Measurements from ENCODE around the gene TIRAP.

TIRAP gene

GRCh38 chr11:126337474-126338241, 54.8 kb downstream of the TIRAP start:
- Histone ChIP-seq H3K9me3 (ENCODE audit: control insufficient read depth, low read depth, low read length) (no peaks in the 10 kb centered on the region), H3K4me3 (ENCODE audit: low read length) (no peak overlapping the region), H3K4me1 (ENCODE audit: control insufficient read depth, low read depth, low read length) (peaks cover 11% of the 10 kb centered on the region), H3K27ac (ENCODE audit: low read length) (no peak overlapping the region), H3K36me3 (ENCODE audit: control insufficient read depth, low read depth, low read length) (peaks cover 3% of the 10 kb centered on the region), H3K27me3 (ENCODE audit: control insufficient read depth, insufficient read depth, low read length) (no peaks in the 10 kb centered on the region), H3K9ac (ENCODE audit: low read length) (no peak overlapping the region)

DNA sequence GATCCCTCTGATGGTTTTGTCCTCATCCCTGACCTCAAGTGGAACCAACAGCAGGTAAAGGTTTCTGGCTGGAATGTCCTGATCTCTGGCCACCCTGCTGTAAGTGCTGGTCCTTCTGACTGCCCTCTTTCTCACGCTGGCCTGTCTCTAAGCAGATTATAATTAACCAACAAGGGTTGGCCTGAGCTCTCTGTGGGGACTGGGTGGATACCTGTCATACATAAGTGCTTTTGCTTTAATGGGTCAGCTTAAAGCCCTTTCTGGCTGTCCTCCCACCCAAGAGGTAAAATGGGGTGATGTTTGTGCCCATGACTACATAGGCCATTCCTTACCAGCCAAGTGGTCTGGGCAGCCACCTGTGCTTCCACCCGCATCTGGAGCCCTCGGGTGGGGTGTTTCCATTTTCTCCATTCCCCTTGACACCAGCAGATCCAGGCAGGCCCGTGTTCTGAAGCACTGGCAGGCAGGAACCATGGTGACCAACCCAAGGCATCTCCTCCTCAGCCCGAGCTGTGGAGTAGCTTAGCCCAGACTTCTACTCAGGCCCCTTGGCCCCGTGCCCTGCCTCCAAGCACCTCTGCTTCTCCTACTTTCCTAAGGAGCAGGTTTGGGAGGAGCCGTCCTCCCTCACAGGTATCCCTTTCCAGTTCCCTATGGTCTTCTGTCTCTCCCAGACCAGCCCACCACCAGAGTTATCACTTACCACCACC, 55.6 kb downstream of the TIRAP start:
- peaks cover 6% of the 10 kb centered on the region for H3K36me3 ChIP-seq (ENCODE audit: control insufficient read depth, low read depth, low read length)
- no peak overlapping the region for H3K9ac ChIP-seq (ENCODE audit: low read length)
- no peak overlapping the region for H3K27ac ChIP-seq (ENCODE audit: low read length)
- H3K27me3 ChIP-seq (ENCODE audit: control insufficient read depth, insufficient read depth, low read length), result no peaks in the 10 kb centered on the region
- H3K4me1 ChIP-seq (ENCODE audit: control insufficient read depth, low read depth, low read length), result peaks cover 11% of the 10 kb centered on the region
- H3K9me3 ChIP-seq (ENCODE audit: control insufficient read depth, low read depth, low read length), result no peaks in the 10 kb centered on the region
- no peak overlapping the region for H3K4me3 ChIP-seq (ENCODE audit: low read length)

- Histone ChIP-seq H3K4me1 (ENCODE audit: control insufficient read depth, low read depth, low read length) (peaks cover 11% of the 10 kb centered on the region), H3K4me3 (ENCODE audit: low read length) (no peak overlapping the region), H3K36me3 (ENCODE audit: control insufficient read depth, low read depth, low read length) (peaks cover 8% of the 10 kb centered on the region), H3K9ac (ENCODE audit: low read length) (no peak overlapping the region), H3K9me3 (ENCODE audit: control insufficient read depth, low read depth, low read length) (no peaks in the 10 kb centered on the region), H3K27me3 (ENCODE audit: control insufficient read depth, insufficient read depth, low read length) (no peaks in the 10 kb centered on the region), H3K27ac (ENCODE audit: low read length) (no peak overlapping the region)
Observed at GRCh38 chr11:126339073-126339862, 56.4 kb downstream of the TIRAP start.

GRCh38 chr11:126339863-126340434, 57.1 kb downstream of the TIRAP start:
- Histone ChIP-seq H3K27ac (ENCODE audit: low read length) (no peak overlapping the region), H3K4me1 (ENCODE audit: control insufficient read depth, low read depth, low read length) (peaks cover 11% of the 10 kb centered on the region)

GRCh38 chr11:126340960-126341606, 58.2 kb downstream of the TIRAP start:
- H3K9ac ChIP-seq (ENCODE audit: low read length), result no peak overlapping the region
- H3K27ac ChIP-seq (ENCODE audit: low read length), result no peak overlapping the region
- H3K9me3 ChIP-seq (ENCODE audit: control insufficient read depth, low read depth, low read length), result no peaks in the 10 kb centered on the region
- H3K4me3 ChIP-seq (ENCODE audit: low read length), result no peak overlapping the region
- H3K36me3 ChIP-seq (ENCODE audit: control insufficient read depth, low read depth, low read length), result peaks cover 8% of the 10 kb centered on the region
- no peaks in the 10 kb centered on the region for H3K27me3 ChIP-seq (ENCODE audit: control insufficient read depth, insufficient read depth, low read length)
- H3K4me1 ChIP-seq (ENCODE audit: control insufficient read depth, low read depth, low read length), result peaks cover 12% of the 10 kb centered on the region

More at GRCh38 chr11:126339863-126340434, 57.1 kb downstream of the TIRAP start:
- peaks cover 8% of the 10 kb centered on the region for H3K36me3 ChIP-seq (ENCODE audit: control insufficient read depth, low read depth, low read length)
- no peak overlapping the region for H3K9ac ChIP-seq (ENCODE audit: low read length)
- H3K4me3 ChIP-seq (ENCODE audit: low read length), result no peak overlapping the region
- no peaks in the 10 kb centered on the region for H3K27me3 ChIP-seq (ENCODE audit: control insufficient read depth, insufficient read depth, low read length)
- no peaks in the 10 kb centered on the region for H3K9me3 ChIP-seq (ENCODE audit: control insufficient read depth, low read depth, low read length)

GRCh38 chr11:126341760-126342161, 58.9 kb downstream of the TIRAP start:
- no peak overlapping the region for H3K4me3 ChIP-seq (ENCODE audit: low read length)
- H3K36me3 ChIP-seq (ENCODE audit: control insufficient read depth, low read depth, low read length), result peaks cover 8% of the 10 kb centered on the region
- H3K9ac ChIP-seq (ENCODE audit: low read length), result no peak overlapping the region
- no peaks in the 10 kb centered on the region for H3K27me3 ChIP-seq (ENCODE audit: control insufficient read depth, insufficient read depth, low read length)
- H3K9me3 ChIP-seq (ENCODE audit: control insufficient read depth, low read depth, low read length), result no peaks in the 10 kb centered on the region
- peaks cover 14% of the 10 kb centered on the region for H3K4me1 ChIP-seq (ENCODE audit: control insufficient read depth, low read depth, low read length)
- no peak overlapping the region for H3K27ac ChIP-seq (ENCODE audit: low read length)

DNA sequence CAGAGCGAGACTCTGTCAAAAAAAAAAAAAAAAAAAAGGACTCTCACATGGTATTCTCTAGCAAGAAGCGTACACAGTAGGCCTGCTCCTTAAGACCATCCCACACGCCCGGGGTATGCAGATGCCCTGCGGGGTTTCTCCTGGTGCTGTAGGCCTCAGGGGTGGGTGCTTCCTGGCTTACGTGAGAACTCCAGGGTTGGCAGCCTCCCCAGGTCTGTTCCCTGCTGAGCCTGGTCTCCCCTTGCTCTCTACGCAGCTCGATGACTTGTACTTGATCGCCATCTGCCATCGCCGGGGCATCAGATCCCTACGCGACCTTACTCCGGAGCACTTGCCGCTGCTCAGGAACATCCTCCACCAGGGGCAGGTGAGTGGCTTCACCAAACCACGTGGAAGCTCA, 60.2 kb downstream of the TIRAP start:
- no peaks in the 10 kb centered on the region for H3K9me3 ChIP-seq (ENCODE audit: control insufficient read depth, low read depth, low read length)
- H3K9ac ChIP-seq (ENCODE audit: low read length), result no peak overlapping the region
- H3K4me3 ChIP-seq (ENCODE audit: low read length), result no peak overlapping the region
- H3K4me1 ChIP-seq (ENCODE audit: control insufficient read depth, low read depth, low read length), result peaks cover 14% of the 10 kb centered on the region
- H3K27me3 ChIP-seq (ENCODE audit: control insufficient read depth, insufficient read depth, low read length), result no peaks in the 10 kb centered on the region
- no peak overlapping the region for H3K27ac ChIP-seq (ENCODE audit: low read length)
- peaks cover 8% of the 10 kb centered on the region for H3K36me3 ChIP-seq (ENCODE audit: control insufficient read depth, low read depth, low read length)

Data from iPS-18a (cell line).